Dermis blood vessel endothelial cell (primary cell): ENCODE results near the gene GPR37L1. TPM values are rescaled to one million over a fixed set of nuclear protein-coding genes. Genes with fewer than 3 reads are reported as not detected.
"Not testable (repeated sequence)": the region's sequence is repeated elsewhere in the genome, so short reads cannot be mapped to it uniquely, and the experiment has no call there.

Experiments used
- DNase-seq: peaks from one replicate; pipeline ENCODE4 v3.0.0; 2010
- total RNA-seq: library from RNA; depleted of rRNA; stranded (reverse); fragments of >200 nt; gene quantifications from 2 replicates; pipeline ENCODE4 v1.2.3, GENCODE V29; 2014

GPR37L1 gene
- total RNA-seq, 1 donor from 2014 or later = not detected

- DNase-seq = no peak
These were observed 11.3 kb downstream of the GPR37L1 start for GRCh38 chr1:202133989-202134388.

- DNase-seq = no peak
These were observed 12.0 kb downstream of the GPR37L1 start for GRCh38 chr1:202134645-202135172.

DNA sequence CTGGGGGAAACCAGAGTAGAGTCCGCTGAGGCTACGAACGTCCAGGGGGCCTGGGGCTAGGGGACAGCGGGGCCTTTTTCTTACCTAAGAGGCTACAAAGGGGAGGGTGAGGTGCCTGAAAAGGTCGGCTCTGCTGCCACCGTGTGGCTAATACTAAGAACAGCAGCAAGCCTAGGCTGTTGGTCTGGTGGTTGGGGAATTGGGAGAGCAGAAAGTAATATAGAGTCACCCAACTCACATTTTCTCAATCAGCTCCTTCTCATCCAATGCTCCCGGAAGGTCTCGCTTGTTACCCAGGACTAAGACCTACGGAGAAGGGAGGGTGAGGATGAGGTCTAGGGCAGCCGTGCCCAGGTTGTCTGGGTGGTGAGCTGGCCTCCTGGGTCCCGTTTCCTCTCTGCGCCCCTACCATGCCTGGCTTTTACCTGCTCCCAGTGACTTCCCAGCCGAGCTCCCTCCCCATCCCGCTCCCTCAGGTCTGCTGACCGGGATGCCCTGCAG, 12.6 kb downstream of the GPR37L1 start:
- DNase-seq = peak; percentile 79

DNA sequence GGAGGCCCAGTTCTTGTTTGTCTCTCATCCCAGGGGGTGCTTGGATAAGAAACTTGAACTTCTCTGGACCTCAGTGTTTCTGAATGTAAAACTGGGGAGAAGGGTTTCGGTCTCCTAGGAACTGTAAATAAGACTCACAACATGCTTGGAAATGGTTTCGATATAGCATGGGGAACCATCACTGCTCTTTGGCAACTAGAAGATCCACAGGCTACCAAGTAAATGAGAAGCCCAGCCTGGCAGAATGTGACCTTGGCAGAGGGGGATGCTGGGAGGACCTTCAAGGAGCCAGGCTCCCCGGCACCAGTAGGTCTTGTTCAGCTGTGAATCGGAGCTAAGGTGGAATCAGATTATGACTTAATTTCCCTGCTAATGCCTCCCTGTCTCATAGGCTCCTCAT, 18.1 kb downstream of the GPR37L1 start:
- DNase-seq = no peak

DNA sequence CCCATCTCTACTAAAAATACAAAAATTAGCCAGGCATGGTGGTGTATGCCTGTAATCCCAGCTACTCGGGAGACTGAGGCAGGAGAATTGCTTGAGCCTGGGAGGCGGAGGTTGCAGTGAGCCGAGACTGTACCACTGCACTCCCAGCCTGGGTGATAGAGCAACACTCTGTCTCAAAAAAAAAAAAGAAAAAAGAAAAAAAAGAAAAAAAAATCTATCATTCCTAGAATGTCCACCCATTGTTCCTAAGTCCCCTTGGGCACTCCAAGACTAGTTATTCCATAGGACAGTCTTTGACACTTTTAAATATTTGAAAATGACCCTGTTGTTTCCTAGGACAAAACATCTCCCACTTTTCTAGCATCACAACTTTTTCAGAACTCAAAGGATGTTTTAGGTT, 18.8 kb downstream of the GPR37L1 start:
- not testable (repeated sequence) for DNase-seq

- peak; percentile 48 for DNase-seq
These were observed 20.5 kb downstream of the GPR37L1 start for GRCh38 chr1:202143011-202143767.

DNA sequence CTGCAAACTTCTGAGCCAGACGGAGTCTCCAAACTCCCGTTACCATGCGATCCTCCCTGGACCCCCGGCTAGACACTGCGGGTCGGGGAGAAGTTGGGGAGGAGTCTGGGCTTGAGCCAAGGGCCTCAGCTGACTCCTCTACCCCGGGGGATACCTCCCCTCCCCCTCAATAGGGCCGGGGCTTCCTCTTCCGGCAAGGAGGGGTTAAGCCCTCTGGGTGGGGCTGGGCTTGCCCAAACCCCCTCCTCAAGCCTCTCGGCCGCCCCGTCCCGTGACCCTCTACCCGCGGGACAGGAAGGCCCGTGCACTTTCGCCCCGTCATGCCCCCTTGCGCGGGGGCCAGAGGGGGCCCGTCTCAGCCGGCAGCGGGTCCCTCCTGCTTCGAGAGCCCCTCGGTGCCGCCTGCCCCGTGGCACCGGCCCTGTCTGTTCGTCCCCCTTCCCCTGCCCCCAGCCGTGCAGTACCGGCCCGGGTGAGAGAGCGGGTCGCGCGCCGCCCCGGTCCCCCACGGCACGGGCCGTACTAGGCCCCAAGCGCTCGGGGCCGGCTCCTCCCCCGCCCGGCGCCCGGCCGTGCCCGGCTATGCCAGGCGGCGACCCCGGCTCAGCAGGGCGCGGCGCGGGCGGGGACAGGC, 21.2 kb downstream of the GPR37L1 start:
- peak; percentile 44 for DNase-seq

GRCh38 chr1:202144402-202145067, 21.8 kb downstream of the GPR37L1 start, which contains the start of gene ARL8A:
Gene ARL8A (minus strand): TSS chr1:202144737. CDS start chr1:202144572, 165 bp downstream.
- DNase-seq = peak; percentile 57

DNA sequence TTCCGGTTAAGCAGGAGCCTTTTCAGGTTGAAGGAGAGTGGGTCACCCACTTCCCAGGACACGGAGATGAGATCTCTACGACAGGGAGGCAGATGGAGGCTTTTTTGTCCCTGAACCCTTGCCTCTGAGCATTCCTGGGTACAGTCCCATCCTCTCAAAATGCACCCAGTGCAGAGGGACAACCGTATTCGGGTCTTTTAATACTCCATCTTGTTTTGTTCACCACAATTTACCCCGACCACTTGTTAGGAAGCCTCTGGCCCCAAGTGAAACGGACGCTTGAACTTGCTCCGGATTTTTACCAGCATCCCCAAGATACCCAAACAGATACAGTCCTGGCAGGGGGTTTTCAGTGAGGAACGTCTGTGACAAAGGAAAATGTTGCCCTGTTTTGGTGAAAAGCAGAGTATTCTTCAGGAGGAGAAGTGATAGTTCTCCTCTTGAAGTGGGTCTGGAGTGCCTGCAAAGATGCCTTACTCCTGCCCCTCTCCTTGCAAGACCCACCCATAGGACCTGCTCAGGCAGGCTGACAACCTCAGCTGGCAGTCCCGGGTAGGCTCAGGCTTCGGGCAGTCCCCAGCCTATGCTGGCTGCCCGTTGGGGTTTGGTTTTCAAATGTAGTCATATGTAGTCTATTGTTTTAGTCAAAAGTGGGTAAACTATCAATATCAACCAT, 22.5 kb downstream of the GPR37L1 start:
- peak; percentile 30 for DNase-seq

GRCh38 chr1:202145744-202146140, 23.0 kb downstream of the GPR37L1 start:
- not testable (repeated sequence) for DNase-seq

- DNase-seq = no peak
These were observed 23.6 kb downstream of the GPR37L1 start for GRCh38 chr1:202146279-202146678.

GRCh38 chr1:202146993-202147392, 24.3 kb downstream of the GPR37L1 start:
- no peak for DNase-seq

DNA sequence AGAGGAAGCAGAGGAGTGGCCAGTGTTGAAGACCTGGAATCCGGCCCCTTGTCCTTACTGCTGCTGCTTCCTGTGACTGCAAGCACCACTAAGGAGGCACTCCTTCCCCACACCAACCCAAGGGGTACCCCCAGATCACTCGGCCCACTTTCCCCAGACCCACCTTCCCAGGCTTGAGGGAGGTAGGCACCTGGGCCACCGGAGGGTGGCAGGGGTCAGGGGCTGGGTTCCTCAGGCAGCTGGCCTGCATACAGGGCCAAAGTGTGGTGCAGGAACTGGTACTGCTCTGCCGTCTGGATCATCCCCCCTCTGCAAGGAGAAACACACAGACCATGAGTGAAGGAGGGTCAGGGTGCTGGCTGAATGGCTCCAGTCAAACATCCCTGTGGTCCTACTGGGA, 25.7 kb downstream of the GPR37L1 start:
- no peak for DNase-seq

GRCh38 chr1:202149566-202149965, 26.8 kb downstream of the GPR37L1 start:
- DNase-seq = no peak

- no peak for DNase-seq
These were observed 27.5 kb downstream of the GPR37L1 start for GRCh38 chr1:202150187-202150586.

- DNase-seq = no peak
These were observed 27.9 kb downstream of the GPR37L1 start for GRCh38 chr1:202150602-202151001.

DNA sequence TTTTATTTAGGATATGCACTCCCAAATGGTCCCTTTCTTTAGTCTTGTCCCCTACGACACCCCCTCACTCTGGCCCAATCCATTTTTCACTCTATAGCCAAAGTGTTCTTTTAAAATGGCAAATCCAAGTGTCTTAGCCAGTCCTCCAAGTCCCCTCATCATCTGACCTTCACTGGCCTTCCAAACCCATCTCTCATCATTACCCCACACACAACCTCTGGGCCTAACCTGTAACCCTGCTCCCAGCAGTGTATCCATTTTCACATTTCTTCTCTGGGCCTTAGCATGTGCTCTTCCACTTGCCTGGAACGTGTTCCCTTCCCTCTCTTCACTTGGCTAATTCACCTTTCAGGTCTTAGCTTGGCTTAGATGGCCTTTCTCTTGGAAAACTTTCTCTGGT, 28.3 kb downstream of the GPR37L1 start:
- DNase-seq = no peak

DNA sequence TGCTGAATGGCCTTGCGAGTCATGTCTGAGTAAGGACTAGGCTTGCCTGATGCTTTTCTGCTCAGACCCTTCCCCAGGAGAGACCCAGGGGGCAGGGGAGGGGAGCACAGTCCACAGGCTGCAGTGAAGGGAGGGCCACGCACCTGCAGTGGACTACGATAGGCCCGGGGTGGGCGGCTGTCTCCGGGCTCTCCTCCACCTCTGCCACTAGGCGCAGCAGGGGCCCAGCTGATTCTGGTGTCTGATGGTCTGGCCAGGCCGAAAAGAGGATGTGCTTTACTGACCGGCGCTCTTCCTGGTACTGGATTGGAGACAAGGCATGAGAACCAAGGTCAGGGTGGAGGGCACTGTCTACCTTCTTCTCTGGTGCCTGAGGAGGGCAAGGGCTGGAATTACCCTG, 29.7 kb downstream of the GPR37L1 start:
- DNase-seq = no peak

DNA sequence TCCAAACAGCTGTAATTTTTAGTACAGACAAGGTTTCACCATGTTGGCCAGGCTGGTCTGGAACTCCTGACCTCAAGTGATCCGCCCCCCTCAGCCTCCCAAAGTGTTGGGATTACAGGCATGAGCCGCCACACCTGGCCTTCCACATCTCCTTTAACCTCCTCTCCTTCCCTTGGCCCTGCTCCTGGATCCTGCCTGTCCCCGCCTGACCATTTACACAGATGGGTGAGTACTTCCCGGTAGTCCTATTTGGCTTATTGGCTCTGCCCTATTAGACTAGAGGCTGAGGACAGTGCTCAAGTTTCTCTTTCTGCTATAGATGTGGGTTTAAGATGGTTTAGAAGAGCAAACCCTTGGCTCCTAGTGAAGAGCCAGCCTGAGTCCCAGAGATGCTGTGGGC, 30.6 kb downstream of the GPR37L1 start:
- DNase-seq = no peak

DNA sequence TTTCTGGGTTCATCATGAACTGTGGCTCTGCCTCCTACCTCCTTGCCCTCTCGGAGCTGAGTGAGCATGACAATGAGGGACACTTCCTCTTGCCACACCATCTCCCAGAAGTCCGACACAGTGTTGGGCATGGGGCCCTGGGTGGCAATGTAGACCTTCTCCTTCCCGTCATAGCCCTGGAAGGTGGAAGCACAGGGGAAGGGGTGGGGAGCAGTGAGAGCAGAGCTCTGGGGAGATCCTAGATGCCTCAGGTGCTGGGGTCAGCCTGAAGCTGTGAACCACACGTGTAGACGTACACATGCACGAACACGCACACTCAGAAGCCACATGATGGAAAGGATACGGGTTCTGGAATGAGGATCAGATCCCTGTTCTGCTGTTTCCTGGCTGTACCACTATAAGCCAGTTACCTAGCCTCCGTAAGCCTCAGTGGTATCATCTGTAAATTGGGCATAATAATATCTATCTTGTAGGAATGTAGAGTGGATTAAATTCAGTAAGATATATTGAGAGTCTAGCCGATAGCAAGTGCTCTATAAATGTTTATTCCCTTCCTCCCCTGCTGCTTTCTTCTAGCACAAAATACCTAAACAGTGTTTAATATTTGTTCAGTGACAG, 31.5 kb downstream of the GPR37L1 start:
- no peak for DNase-seq

DNA sequence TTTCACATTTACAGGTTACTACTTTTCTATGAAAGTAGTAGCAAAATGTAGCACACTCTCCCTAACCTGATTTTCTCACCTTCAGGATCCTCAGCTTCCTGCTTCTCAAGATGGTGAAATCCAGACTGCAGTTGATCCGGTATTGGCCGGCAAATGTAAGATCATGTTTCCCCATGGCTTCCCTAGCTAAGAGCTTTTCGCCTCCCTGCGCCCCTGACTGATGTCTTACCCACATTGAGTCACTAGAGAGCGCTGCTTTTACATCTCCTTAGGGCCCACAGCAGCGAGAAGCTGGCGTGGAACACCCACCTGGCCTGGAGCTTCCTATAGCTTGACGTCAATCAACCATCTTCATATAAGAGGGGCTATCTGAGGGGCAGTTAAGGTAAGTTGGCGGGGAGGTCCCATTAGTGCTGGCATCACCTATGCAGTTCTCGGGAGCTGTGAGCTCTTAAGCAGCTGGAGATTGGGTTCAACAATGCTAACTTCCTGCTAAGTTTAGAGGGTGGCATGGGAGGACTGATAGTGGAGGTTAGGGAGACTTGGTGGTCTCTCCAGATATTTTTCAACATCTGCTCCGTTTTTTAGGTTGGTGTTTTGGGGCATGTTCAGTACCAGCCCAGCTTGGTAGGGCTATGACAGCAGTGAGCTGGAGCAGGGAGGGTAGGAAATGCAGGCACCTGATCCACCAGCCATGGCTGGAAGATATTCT, 32.2 kb downstream of the GPR37L1 start:
- DNase-seq = peak; percentile 75
